GM18511 (cell line): ENCODE measurements around the gene OTOA.
"Not testable (repeated sequence)": the region's sequence is repeated elsewhere in the genome, so short reads cannot be mapped to it uniquely, and the experiment has no call there.

ENCODE experiments used
- ATAC-seq: cut with Tn5 transposase; IDR thresholded peaks from one replicate; pipeline ENCODE4 v1.9.1; 2021; ENCODE audit warnings: mild to moderate bottlenecking, moderate library complexity; ENCODE audit not compliant: unreplicated experiment

OTOA gene

DNA sequence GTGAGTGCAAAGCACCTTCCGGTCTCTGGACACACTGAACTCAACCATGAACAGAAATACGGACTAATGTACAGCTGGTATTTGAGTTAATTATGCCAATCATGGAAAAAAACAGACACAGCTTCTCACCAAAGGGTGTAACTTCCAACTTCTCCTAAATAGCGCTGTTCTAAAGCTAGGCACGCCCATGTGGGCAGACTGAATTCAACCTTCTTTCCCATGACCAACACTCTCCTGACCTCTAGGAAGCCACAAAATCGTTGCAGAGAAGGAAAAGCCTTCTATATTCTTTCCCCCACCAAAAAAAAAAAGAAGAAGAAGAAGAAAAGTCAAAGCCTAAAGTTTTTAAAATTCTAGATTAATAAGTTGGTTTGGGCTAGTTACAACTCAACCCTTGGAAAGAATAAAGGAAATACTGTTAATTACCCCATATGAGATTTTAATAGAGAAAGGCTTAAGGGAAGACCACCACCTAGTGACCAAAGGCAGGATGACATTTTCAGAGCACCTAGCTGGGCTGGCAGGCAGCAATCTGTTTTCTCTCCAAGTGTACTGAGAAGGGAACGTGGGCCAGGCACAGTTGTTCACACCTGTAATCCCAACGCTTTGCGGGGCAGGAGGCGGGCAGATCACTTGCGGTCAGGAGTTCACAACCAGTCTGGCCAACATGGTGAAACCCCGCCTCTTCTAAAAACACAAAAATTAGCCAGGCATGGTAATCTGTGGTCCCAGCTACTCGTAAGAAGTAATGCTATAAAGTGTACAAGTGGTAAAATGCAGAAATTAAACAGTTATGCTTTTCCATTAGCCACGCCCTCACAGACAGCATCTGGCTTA is 138.0 kb downstream of the OTOA start:
- ATAC-seq: not testable (repeated sequence)

DNA sequence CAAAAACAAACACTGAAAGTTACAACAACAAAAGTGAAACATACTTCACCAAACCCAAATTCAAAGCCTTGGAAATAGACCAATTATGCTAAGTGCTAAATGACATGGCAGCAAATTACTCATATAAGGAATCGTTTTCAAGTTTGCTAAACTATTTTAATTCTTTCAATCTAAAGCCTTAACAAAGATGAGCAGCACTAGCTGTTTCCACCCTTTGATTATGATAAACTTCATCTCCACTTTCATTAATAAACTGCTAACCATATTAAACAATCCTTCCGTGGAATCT is 138.6 kb downstream of the OTOA start:
- ATAC-seq: not testable (repeated sequence)
